ENCODE data around the gene DNAAF3. TPM values are rescaled to one million over a fixed set of nuclear protein-coding genes. Genes with fewer than 3 reads are reported as not detected.

The DNAAF3 gene
- polyA plus RNA-seq, 1 of the 3 experiments (the other 2 are of a cell fraction): 2.4 TPM

DNA sequence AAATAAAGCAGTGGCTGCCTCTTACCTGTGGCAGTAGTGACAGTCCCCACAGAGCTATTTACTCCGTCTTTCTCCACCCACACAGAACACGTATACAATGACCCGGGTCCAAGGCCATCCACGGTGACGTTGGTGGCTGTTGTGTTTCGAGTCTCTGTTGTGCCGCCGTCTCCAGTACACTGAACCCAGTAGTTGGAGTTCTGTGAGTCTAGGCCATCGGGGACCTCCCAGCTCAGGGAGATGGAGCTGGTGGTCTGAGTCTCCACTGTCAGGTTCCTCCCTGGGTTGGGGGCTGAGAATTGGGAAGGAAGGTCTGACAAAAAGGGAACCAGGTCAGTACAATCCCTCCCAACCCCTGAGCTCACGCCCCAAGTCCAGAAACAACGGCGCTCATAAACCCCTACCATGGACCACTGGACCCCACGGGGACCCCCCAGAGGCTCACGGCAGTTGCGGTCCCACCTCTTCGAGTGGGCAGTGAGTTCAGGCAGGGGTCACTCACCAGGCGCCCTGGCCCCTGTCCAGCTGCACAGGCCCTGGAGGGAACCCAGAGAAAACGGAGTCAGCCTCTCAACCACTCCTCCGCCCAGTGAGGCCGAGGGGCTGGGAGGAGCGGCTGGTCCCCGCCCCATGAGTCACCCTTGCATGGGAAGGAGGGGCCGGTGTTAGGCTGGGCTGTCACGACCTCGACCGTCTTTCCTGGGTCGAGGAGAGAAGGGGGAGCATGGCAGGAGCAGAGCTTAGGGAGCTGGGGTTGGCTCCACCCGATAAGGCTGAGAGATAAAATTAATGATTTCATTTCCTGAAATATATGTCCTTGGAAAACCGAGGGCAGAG lies 40.5 kb upstream of the DNAAF3 start:
- Histone ChIP-seq H3K9me2 (no peaks in the 10 kb centered on the region), H3K4me2 (peak overlapping the region; percentile 70), H3K4me3 (ENCODE audit: low read depth in 2 of 2, low read length in 1 of 2) (peak overlapping the region in 1 of 2 experiments; percentile 19; a peak in 2 of 4 replicates), H3K27me3 (ENCODE audit: insufficient read depth) (no peaks in the 10 kb centered on the region), H3K36me3 (replicated peaks in 1 of 2; ENCODE audit: control insufficient read depth in 1 of 2, insufficient read depth in 2 of 2, low read length in 1 of 2) (no peaks in the 10 kb centered on the region), H2AFZ (ENCODE audit: low read depth) (peak overlapping the region; percentile 36; the same call in 1 of the 2 replicates), H3F3A (replicated peaks; ENCODE audit: insufficient read depth) (peaks cover 19% of the 10 kb centered on the region), H3K27ac (ENCODE audit: low read depth in 2 of 2, low read length in 1 of 2) (peak overlapping the region in 1 of 2 experiments; percentile 34; a peak in 1 of 4 replicates), H3K9ac (no peak overlapping the region), H3K4me1 (ENCODE audit: control insufficient read depth in 1 of 2, insufficient read depth in 2 of 2, low read depth in 1 of 2, low read length in 1 of 2) (peaks cover 20 to 23% of the 10 kb centered on the region in 2 experiments; a peak in 3 of 4 replicates), H3K79me2 (ENCODE audit: insufficient read depth) (no peaks in the 10 kb centered on the region), H4K20me1 (ENCODE audit: insufficient read depth) (peaks cover 5% of the 10 kb centered on the region; the same call in 1 of the 2 replicates), H3K9me3 (no peaks in the 10 kb centered on the region)
- WGBS (ENCODE audit: low lambda C conversion rate): 39% methylated on average over 25 of the region's 29 CpGs
- POLR2A ChIA-PET: interaction anchor here (0.6 to 1.4 kb wide), 4 partner anchors 9 to 47 kb away, joined by 3 to 6 read pairs (median 4); partner anchors contain the start of gene TMEM86B
- CTCF ChIA-PET: interaction anchor here (0.6 to 1.7 kb wide), 5 partner anchors 21 to 85 kb away, joined by 3 to 5 read pairs (median 4); partner anchors contain the start of genes DNAAF3 and TMEM86B
- peak; percentile 96 for DNase-seq
- TF ChIP-seq JUND (IDR thresholded peaks at IDR 0.05) (peak; percentile 84), GABPA (IDR thresholded peaks at IDR 0.05; ENCODE audit: low read depth) (no peak), ELF1 (IDR thresholded peaks at IDR 0.05) (no peak), MEF2A (IDR thresholded peaks at IDR 0.05; ENCODE audit: borderline replicate concordance, low read depth) (no peak), FOSL2 (IDR thresholded peaks at IDR 0.05; ENCODE audit: borderline replicate concordance, low read depth) (peak; percentile 94), NRF1 (IDR thresholded peaks at IDR 0.05; ENCODE audit: low read depth, low read length) (no peak), POLR2AphosphoS5 (IDR thresholded peaks at IDR 0.05; ENCODE audit: low read depth, low read length) (no peak), RFX5 (IDR thresholded peaks at IDR 0.05; ENCODE audit: low read length) (no peak), YY1 (IDR thresholded peaks at IDR 0.05; ENCODE audit: low read depth) (no peak), EP300 (IDR thresholded peaks at IDR 0.05; ENCODE audit: borderline replicate concordance in 1 of 2, low read depth in 1 of 2, low read length in 1 of 2) (no peak; a peak in 1 of 4 replicates), FOXM1 (IDR thresholded peaks at IDR 0.05; ENCODE audit: low read depth) (no peak), SMC3 (IDR thresholded peaks at IDR 0.05; ENCODE audit: low read depth, low read length) (no peak), TCF12 (IDR thresholded peaks at IDR 0.05) (peak; percentile 68), RAD21 (IDR thresholded peaks at IDR 0.05; ENCODE audit: low read length) (no peak; the same call in 1 of the 2 replicates), SIN3A (IDR thresholded peaks at IDR 0.05; ENCODE audit: borderline replicate concordance, low read depth, low read length) (no peak), GATA2 (CRISPR knock-in tag; IDR thresholded peaks at IDR 0.05) (peak; percentile 46; the same call in 1 of the 2 replicates), NFIC (IDR thresholded peaks at IDR 0.05; ENCODE audit: borderline replicate concordance) (peak; percentile 65), RXRA (IDR thresholded peaks at IDR 0.05; ENCODE audit: borderline replicate concordance, low read depth) (peak; percentile 91; the same call in 1 of the 2 replicates)
- TF ChIP-seq, protein P1, sequence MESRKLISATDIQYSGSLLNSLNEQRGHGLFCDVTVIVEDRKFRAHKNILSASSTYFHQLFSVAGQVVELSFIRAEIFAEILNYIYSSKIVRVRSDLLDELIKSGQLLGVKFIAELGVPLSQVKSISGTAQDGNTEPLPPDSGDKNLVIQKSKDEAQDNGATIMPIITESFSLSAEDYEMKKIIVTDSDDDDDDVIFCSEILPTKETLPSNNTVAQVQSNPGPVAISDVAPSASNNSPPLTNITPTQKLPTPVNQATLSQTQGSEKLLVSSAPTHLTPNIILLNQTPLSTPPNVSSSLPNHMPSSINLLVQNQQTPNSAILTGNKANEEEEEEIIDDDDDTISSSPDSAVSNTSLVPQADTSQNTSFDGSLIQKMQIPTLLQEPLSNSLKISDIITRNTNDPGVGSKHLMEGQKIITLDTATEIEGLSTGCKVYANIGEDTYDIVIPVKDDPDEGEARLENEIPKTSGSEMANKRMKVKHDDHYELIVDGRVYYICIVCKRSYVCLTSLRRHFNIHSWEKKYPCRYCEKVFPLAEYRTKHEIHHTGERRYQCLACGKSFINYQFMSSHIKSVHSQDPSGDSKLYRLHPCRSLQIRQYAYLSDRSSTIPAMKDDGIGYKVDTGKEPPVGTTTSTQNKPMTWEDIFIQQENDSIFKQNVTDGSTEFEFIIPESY (IDR thresholded peaks at IDR 0.05; ENCODE audit: borderline replicate concordance, low read depth): no peak
- TF ChIP-seq, protein P2, sequence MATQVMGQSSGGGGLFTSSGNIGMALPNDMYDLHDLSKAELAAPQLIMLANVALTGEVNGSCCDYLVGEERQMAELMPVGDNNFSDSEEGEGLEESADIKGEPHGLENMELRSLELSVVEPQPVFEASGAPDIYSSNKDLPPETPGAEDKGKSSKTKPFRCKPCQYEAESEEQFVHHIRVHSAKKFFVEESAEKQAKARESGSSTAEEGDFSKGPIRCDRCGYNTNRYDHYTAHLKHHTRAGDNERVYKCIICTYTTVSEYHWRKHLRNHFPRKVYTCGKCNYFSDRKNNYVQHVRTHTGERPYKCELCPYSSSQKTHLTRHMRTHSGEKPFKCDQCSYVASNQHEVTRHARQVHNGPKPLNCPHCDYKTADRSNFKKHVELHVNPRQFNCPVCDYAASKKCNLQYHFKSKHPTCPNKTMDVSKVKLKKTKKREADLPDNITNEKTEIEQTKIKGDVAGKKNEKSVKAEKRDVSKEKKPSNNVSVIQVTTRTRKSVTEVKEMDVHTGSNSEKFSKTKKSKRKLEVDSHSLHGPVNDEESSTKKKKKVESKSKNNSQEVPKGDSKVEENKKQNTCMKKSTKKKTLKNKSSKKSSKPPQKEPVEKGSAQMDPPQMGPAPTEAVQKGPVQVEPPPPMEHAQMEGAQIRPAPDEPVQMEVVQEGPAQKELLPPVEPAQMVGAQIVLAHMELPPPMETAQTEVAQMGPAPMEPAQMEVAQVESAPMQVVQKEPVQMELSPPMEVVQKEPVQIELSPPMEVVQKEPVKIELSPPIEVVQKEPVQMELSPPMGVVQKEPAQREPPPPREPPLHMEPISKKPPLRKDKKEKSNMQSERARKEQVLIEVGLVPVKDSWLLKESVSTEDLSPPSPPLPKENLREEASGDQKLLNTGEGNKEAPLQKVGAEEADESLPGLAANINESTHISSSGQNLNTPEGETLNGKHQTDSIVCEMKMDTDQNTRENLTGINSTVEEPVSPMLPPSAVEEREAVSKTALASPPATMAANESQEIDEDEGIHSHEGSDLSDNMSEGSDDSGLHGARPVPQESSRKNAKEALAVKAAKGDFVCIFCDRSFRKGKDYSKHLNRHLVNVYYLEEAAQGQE (IDR thresholded peaks at IDR 0.05; ENCODE audit: low read depth, low read length): no peak
- TF ChIP-seq, protein P3, sequence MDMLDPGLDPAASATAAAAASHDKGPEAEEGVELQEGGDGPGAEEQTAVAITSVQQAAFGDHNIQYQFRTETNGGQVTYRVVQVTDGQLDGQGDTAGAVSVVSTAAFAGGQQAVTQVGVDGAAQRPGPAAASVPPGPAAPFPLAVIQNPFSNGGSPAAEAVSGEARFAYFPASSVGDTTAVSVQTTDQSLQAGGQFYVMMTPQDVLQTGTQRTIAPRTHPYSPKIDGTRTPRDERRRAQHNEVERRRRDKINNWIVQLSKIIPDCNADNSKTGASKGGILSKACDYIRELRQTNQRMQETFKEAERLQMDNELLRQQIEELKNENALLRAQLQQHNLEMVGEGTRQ (IDR thresholded peaks at IDR 0.05; ENCODE audit: borderline replicate concordance, low read depth, low read length): no peak
- TF ChIP-seq, protein P4, sequence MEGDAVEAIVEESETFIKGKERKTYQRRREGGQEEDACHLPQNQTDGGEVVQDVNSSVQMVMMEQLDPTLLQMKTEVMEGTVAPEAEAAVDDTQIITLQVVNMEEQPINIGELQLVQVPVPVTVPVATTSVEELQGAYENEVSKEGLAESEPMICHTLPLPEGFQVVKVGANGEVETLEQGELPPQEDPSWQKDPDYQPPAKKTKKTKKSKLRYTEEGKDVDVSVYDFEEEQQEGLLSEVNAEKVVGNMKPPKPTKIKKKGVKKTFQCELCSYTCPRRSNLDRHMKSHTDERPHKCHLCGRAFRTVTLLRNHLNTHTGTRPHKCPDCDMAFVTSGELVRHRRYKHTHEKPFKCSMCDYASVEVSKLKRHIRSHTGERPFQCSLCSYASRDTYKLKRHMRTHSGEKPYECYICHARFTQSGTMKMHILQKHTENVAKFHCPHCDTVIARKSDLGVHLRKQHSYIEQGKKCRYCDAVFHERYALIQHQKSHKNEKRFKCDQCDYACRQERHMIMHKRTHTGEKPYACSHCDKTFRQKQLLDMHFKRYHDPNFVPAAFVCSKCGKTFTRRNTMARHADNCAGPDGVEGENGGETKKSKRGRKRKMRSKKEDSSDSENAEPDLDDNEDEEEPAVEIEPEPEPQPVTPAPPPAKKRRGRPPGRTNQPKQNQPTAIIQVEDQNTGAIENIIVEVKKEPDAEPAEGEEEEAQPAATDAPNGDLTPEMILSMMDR (IDR thresholded peaks at IDR 0.05): no peak
- TF ChIP-seq, protein P5, sequence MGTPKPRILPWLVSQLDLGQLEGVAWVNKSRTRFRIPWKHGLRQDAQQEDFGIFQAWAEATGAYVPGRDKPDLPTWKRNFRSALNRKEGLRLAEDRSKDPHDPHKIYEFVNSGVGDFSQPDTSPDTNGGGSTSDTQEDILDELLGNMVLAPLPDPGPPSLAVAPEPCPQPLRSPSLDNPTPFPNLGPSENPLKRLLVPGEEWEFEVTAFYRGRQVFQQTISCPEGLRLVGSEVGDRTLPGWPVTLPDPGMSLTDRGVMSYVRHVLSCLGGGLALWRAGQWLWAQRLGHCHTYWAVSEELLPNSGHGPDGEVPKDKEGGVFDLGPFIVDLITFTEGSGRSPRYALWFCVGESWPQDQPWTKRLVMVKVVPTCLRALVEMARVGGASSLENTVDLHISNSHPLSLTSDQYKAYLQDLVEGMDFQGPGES (IDR thresholded peaks at IDR 0.05; ENCODE audit: low read depth, low read length): no peak
